CD4-positive, alpha-beta T cell (primary cell): ENCODE results near the gene CARS2. TPM values are rescaled to one million over a fixed set of nuclear protein-coding genes. Genes with fewer than 3 reads are reported as not detected.

Experiments used
- ATAC-seq: fragments of 200-7000 bp; cut with Tn5 transposase; one replicate; pipeline ENCODE4 v1.10.0; 2022; ENCODE audit warnings: mild to moderate bottlenecking; ENCODE audit not compliant: poor library complexity
- CTCF ChIA-PET: fragments of 350-600 bp; sonication (Branson Sonifier 250); formaldehyde crosslinking; loops from one replicate; lab custom pipeline; 2021; ENCODE audit warnings: antibody characterized with exemption, inconsistent platforms; lab: Charles Lee
- POLR2A ChIA-PET: fragments of 350-600 bp; sonication (Branson Sonifier 250); formaldehyde crosslinking; loops from one replicate; lab custom pipeline; 2021; ENCODE audit warnings: antibody characterized with exemption, inconsistent platforms; lab: Charles Lee
- DNase-seq, 14 experiments: peaks; one replicate each; pipeline ENCODE4 v3.0.0-alpha.2; 2013 to 2020; ENCODE audit warnings: mixed read lengths in 2 of 14
- H3K27ac ChIP-seq, 2 donors: one replicate each; pipeline versions ENCODE4 v1.5.1 to v1.7.0; 2013; ENCODE audit warnings: low read length in 2 of 2, low read depth in 1 of 2, mild to moderate bottlenecking in 1 of 2
- H3K27me3 ChIP-seq, 2 experiments: 1 replicate in 1 of 2; 2 replicates in 1 of 2; pipeline versions ENCODE4 v1.6.1 to v1.7.0; 2013; ENCODE audit warnings: low read length in 2 of 2, control low read depth in 1 of 2, mild to moderate bottlenecking in 1 of 2, moderate library complexity in 1 of 2; ENCODE audit not compliant: insufficient read depth in 2 of 2, control insufficient read depth in 1 of 2
- H3K36me3 ChIP-seq: one replicate; pipeline ENCODE4 v1.6.1; 2013; ENCODE audit warnings: low read length, control low read depth; ENCODE audit not compliant: insufficient read depth
- H3K4me1 ChIP-seq: one replicate; pipeline ENCODE4 v1.6.1; 2013; ENCODE audit warnings: low read length, control low read depth; ENCODE audit not compliant: insufficient read depth
- H3K4me3 ChIP-seq: one replicate; pipeline ENCODE4 v1.5.1; 2013; ENCODE audit warnings: mild to moderate bottlenecking, low read length, moderate library complexity
- H3K9me3 ChIP-seq, 2 experiments: 1 replicate in 1 of 2; 2 replicates in 1 of 2; pipeline versions ENCODE4 v1.6.1 to v1.7.0; 2013; ENCODE audit warnings: low read length in 2 of 2, mild to moderate bottlenecking in 2 of 2, control low read depth in 1 of 2, moderate library complexity in 1 of 2; ENCODE audit not compliant: control insufficient read depth in 1 of 2, insufficient read depth in 1 of 2
- H3K27ac Mint-ChIP-seq: one replicate; pipeline ENCODE4 v1.8.0; 2020; ENCODE audit warnings: mixed read lengths
- H3K27me3 Mint-ChIP-seq: one replicate; pipeline ENCODE4 v1.8.0; 2021; ENCODE audit warnings: mixed read lengths
- H3K36me3 Mint-ChIP-seq: one replicate; pipeline ENCODE4 v1.8.0; 2021; ENCODE audit warnings: low read depth, mixed read lengths
- H3K4me1 Mint-ChIP-seq: one replicate; pipeline ENCODE4 v1.8.0; 2021; ENCODE audit warnings: low read depth, mixed read lengths
- H3K4me3 Mint-ChIP-seq: one replicate; pipeline ENCODE4 v1.8.0; 2020; ENCODE audit warnings: mild to moderate bottlenecking, mixed read lengths
- H3K9me3 Mint-ChIP-seq: one replicate; pipeline ENCODE4 v1.8.0; 2020; ENCODE audit warnings: mixed read lengths
- intact Hi-C, 2 experiments: fragments of 100-400 bp; cut with DNase I in 1 of 2; cut with micrococcal nuclease in 1 of 2; formaldehyde crosslinking; loops; one replicate each; pipeline versions ENCODE4 v1.15.1 to v1.9.0; 2023 to 2025; cut with DNase I, micrococcal nuclease
- total RNA-seq, 174 experiments: library from RNA in 2 of 174; stranded (reverse) in 2 of 174; gene quantifications; one replicate each; pipeline ENCODE4 v1.2.3 and lab custom pipeline; 2021 to 2026
- TF ChIP-seq, protein P1 (sequence below): fragments of 200-600 bp; IDR thresholded peaks from one replicate; pipeline ENCODE4 v1.8.0; 2022; ENCODE audit warnings: antibody characterized with exemption, mild to moderate bottlenecking

CARS2 gene
- total RNA-seq, 2 experiments from 2014 or later, result 50.2 to 56.5 TPM

DNA sequence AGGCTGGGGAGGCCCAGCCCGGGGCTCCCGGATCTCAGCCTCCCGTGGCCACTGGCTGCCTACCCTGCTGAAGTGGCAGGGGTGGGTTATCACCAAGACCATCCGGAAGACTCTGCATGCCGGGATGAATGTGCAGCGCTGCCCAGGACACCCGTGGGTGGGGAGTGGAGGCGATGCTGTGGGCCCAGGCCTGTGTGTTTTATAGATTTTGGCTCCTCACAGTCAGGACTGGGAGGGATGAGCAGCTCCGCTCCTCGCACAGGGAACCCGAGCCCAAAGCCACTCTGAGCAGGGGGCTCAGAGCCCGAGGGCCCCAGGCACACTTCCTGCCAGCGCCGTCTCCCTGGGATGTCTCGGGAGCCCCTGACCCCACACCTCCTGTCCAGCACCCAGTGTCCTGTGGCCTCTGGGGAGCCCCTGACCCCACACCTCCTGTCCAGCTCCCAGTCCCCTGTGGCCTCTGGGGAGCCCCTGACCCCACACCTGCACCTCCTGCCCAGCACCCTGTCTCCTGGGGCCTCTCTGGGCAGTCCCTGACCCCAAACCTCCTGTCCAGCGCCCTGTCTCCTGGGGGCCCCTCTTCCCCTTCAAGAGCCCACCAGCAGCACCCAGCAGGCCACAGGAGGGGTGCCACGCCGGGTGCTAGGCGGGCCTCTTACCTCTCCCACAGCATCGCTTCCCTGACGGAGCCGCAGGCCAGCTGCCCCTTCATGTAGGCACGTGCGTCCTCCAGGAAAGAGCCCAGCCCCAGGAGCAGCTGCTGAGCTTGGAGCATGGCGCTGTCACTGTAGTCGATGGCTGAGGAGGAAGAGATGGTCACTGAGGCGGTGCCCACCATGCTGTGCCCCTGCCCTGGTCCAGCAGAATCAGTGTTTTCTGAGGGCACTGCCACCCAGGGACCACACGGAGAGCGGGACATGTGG is 59.2 kb downstream of the CARS2 start:
- Histone ChIP-seq H3K4me3 (no peak overlapping the region), H3K27me3 (no peaks in the 10 kb centered on the region), H3K36me3 (peaks cover 53% of the 10 kb centered on the region), H3K27ac (no peak overlapping the region), H3K9me3 (no peaks in the 10 kb centered on the region), H3K4me1 (peaks cover 10% of the 10 kb centered on the region)
- intact Hi-C loops, result no loop called here
- TF ChIP-seq, protein P1, sequence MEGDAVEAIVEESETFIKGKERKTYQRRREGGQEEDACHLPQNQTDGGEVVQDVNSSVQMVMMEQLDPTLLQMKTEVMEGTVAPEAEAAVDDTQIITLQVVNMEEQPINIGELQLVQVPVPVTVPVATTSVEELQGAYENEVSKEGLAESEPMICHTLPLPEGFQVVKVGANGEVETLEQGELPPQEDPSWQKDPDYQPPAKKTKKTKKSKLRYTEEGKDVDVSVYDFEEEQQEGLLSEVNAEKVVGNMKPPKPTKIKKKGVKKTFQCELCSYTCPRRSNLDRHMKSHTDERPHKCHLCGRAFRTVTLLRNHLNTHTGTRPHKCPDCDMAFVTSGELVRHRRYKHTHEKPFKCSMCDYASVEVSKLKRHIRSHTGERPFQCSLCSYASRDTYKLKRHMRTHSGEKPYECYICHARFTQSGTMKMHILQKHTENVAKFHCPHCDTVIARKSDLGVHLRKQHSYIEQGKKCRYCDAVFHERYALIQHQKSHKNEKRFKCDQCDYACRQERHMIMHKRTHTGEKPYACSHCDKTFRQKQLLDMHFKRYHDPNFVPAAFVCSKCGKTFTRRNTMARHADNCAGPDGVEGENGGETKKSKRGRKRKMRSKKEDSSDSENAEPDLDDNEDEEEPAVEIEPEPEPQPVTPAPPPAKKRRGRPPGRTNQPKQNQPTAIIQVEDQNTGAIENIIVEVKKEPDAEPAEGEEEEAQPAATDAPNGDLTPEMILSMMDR, result no peak
- Mint-ChIP-seq H3K27me3 (no peaks in the 10 kb centered on the region), H3K9me3 (no peaks in the 10 kb centered on the region), H3K4me1 (no peaks in the 10 kb centered on the region), H3K27ac (no peak overlapping the region), H3K4me3 (no peak overlapping the region), H3K36me3 (peaks cover 61% of the 10 kb centered on the region)
- POLR2A ChIA-PET, result interaction anchor here (0.5 to 2.1 kb wide), 2 partner anchors 66 to 69 kb away, joined by 3 to 8 read pairs; no protein-coding TSS in a partner anchor
- CTCF ChIA-PET, result no interaction called here
- ATAC-seq (no peak), DNase-seq (no peak)

DNA sequence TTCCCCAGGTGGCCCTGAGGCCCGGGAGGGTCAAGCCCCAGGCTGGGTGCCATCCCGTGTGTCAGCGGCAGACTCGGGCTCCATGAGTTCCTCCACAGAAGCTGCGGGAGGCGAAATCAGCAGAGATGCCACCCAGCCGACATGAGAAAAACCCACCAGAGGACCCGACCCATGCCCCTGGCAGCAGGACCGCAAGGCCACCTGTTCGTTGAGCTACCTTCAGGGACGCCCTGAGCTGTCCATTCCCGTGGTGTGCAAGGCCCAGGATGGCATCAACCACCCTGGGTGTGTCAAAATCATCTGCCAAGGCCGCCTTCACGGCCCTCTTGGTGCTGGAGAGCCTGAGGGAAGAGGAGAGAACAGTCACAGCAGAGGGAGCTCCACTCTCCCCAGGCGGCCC is 60.2 kb downstream of the CARS2 start:
- Mint-ChIP-seq H3K9me3 (no peaks in the 10 kb centered on the region), H3K27ac (no peak overlapping the region), H3K4me1 (no peaks in the 10 kb centered on the region), H3K4me3 (no peak overlapping the region), H3K27me3 (no peaks in the 10 kb centered on the region), H3K36me3 (peaks cover 60% of the 10 kb centered on the region)
- POLR2A ChIA-PET, result interaction anchor here (0.5 to 2.1 kb wide), 3 partner anchors 67 to 70 kb away, joined by 3 to 8 read pairs (median 4); no protein-coding TSS in a partner anchor
- Histone ChIP-seq H3K27ac (no peak overlapping the region), H3K4me3 (no peak overlapping the region), H3K9me3 (no peaks in the 10 kb centered on the region), H3K27me3 (no peaks in the 10 kb centered on the region), H3K36me3 (peaks cover 57% of the 10 kb centered on the region), H3K4me1 (peaks cover 10% of the 10 kb centered on the region)
- TF ChIP-seq, protein P1, result no peak
- CTCF ChIA-PET, result no interaction called here
- DNase-seq, result no peak
- ATAC-seq, result no peak
- intact Hi-C loops, result no loop called here

DNA sequence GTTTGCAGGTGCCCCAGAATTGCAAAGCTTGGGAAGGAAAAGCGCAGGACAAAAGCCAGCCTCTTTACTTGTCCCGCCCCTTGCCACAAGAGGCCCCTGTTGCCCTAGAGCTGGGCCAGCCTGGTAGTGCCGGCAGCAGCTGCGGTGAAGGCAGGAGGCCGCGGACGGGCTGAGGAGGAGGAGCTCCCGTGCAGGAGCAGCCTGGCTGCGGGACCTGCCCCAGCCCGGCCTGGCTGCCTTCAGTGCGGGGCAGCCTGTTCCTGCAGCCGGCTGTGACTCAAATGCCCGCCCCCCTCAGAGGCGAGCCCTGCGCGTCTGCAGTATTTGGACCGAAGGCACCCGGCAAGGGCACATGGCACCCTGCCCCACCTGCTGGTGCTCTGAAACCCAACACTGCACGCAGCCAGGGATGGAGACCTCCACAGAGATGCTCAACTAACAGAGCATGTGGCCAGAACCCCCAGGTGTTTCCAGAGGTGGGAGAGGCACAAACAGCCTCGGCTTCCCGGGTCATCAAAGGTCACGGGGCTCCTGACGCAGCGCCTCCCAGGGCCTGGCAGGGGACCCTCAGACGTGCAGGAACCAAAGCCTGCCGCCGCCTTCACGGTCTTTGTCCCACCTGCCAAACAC is 60.9 kb downstream of the CARS2 start:
- H3K4me1 ChIP-seq, result peaks cover 10% of the 10 kb centered on the region
- no peaks in the 10 kb centered on the region for H3K27me3 ChIP-seq
- H3K27me3 Mint-ChIP-seq, result no peaks in the 10 kb centered on the region
- peaks cover 66% of the 10 kb centered on the region for H3K36me3 Mint-ChIP-seq
- no peaks in the 10 kb centered on the region for H3K9me3 Mint-ChIP-seq
- TF ChIP-seq, protein P1, result no peak
- H3K27ac Mint-ChIP-seq, result no peak overlapping the region
- peaks cover 58% of the 10 kb centered on the region for H3K36me3 ChIP-seq
- DNase-seq, result peak; percentile 19 to 75 (median 38)
- no peaks in the 10 kb centered on the region for H3K4me1 Mint-ChIP-seq
- ChIA-PET POLR2A (interaction anchor here (1.2 to 2.1 kb wide), 2 partner anchors 67 to 70 kb away, joined by 4 to 8 read pairs; no protein-coding TSS in a partner anchor), CTCF (no interaction called here)
- no peak overlapping the region for H3K4me3 Mint-ChIP-seq
- no peaks in the 10 kb centered on the region for H3K9me3 ChIP-seq
- peak; percentile 87 for ATAC-seq
- H3K4me3 ChIP-seq, result no peak overlapping the region
- intact Hi-C loops, result no loop called here
- no peak overlapping the region for H3K27ac ChIP-seq
